Gastrocnemius medialis (tissue), 4 donors: ENCODE data around the gene KRTAP12-3.

Source experiments
- POLR2A ChIP-seq, 2 donors: fragments of 450-650 bp; IDR thresholded peaks; one replicate each; pipeline ENCODE4 v1.6.1; 2017; ENCODE audit warnings: antibody characterized with exemption in 2 of 2, mild to moderate bottlenecking in 2 of 2, moderate library complexity in 2 of 2
- TF ChIP-seq, protein P1 (sequence below), 5 experiments: fragments of 450-650 bp in 3 of 5; fragments of 200-600 bp in 2 of 5; sonication (generic) in 2 of 5; IDR thresholded peaks in 4 of 5; conservative IDR thresholded peaks in 1 of 5; 1 replicate in 4 of 5; 2 replicates in 1 of 5; pipeline ENCODE4 v1.5.1; 2016 to 2019; ENCODE audit warnings: antibody characterized with exemption in 5 of 5, mild to moderate bottlenecking in 3 of 5, moderate library complexity in 3 of 5

DNA sequence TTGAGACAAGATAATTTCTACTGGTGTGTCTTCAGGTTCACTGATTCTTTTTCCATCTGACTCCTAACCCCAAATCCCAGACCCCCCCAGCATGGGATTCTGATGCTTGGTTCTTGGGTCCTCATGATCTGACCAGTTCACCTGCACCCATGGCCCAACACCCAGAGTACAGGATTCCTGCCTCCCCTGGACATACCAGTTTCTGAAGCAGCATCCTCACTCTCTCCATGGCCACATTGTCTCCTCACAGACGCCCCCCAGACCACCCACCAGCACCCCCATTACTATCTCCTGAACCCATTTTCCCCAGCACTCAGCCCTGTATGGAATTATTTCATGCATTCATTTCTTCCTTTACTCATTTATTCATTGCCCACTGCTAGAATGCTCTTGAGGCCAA, 864 bp upstream of the KRTAP12-3 start:
- TF ChIP-seq, protein P1, sequence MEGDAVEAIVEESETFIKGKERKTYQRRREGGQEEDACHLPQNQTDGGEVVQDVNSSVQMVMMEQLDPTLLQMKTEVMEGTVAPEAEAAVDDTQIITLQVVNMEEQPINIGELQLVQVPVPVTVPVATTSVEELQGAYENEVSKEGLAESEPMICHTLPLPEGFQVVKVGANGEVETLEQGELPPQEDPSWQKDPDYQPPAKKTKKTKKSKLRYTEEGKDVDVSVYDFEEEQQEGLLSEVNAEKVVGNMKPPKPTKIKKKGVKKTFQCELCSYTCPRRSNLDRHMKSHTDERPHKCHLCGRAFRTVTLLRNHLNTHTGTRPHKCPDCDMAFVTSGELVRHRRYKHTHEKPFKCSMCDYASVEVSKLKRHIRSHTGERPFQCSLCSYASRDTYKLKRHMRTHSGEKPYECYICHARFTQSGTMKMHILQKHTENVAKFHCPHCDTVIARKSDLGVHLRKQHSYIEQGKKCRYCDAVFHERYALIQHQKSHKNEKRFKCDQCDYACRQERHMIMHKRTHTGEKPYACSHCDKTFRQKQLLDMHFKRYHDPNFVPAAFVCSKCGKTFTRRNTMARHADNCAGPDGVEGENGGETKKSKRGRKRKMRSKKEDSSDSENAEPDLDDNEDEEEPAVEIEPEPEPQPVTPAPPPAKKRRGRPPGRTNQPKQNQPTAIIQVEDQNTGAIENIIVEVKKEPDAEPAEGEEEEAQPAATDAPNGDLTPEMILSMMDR (IDR thresholded peaks at IDR 0.05 in 4 of 5, conservative IDR thresholded peaks at IDR 0.05 in 1 of 5) = no peak
- TF ChIP-seq POLR2A (IDR thresholded peaks at IDR 0.05) = no peak
